HG03097 (cell line): ENCODE results near the gene DALRD3.

Experiments
- ATAC-seq: cut with Tn5 transposase; IDR thresholded peaks from one replicate; pipeline ENCODE4 v1.9.1; 2021; ENCODE audit not compliant: unreplicated experiment, low FRiP score

Gene DALRD3

GRCh38 chr3:49017971-49018706 is at the start of gene DALRD3:
Gene DALRD3, minus strand, starts transcription at chr3:49018580. Its CDS starts 16 bp downstream, at chr3:49018564.
- ATAC-seq: no peak

- ATAC-seq: no peak
Observed at GRCh38 chr3:49058011-49058410, 39.6 kb upstream of the DALRD3 start.

GRCh38 chr3:49057268-49057667 is 38.9 kb upstream of the DALRD3 start:
- ATAC-seq: no peak

- ATAC-seq: no peak
Observed at GRCh38 chr3:49054344-49054862, 36.0 kb upstream of the DALRD3 start.

GRCh38 chr3:49053543-49053942 is 35.2 kb upstream of the DALRD3 start:
- ATAC-seq: no peak

- ATAC-seq: no peak
Observed at GRCh38 chr3:49035281-49035680, 16.9 kb upstream of the DALRD3 start.

GRCh38 chr3:49034650-49035049 is 16.3 kb upstream of the DALRD3 start:
- ATAC-seq: no peak

GRCh38 chr3:49032646-49033304 is 14.4 kb upstream of the DALRD3 start:
- ATAC-seq: no peak

- no peak for ATAC-seq
Observed at GRCh38 chr3:49030321-49030720, 11.9 kb upstream of the DALRD3 start.

- ATAC-seq: no peak
Observed at GRCh38 chr3:49029563-49029884, 11.1 kb upstream of the DALRD3 start.

- ATAC-seq: peak; percentile 81
Observed at GRCh38 chr3:49028673-49029562, 10.5 kb upstream of the DALRD3 start, which contains the start of gene IMPDH2. Gene IMPDH2, minus strand, starts transcription at chr3:49029398. Its CDS starts 48 bp downstream, at chr3:49029350.

GRCh38 chr3:49028298-49028672 is 9.9 kb upstream of the DALRD3 start:
- no peak for ATAC-seq

GRCh38 chr3:49027634-49028033 is 9.3 kb upstream of the DALRD3 start:
- ATAC-seq: no peak

GRCh38 chr3:49026536-49026935 is 8.2 kb upstream of the DALRD3 start:
- ATAC-seq: no peak

GRCh38 chr3:49025793-49026520 is 7.6 kb upstream of the DALRD3 start:
- ATAC-seq: no peak

GRCh38 chr3:49025005-49025792 is 6.8 kb upstream of the DALRD3 start:
- no peak for ATAC-seq

GRCh38 chr3:49024449-49024848 is 6.1 kb upstream of the DALRD3 start:
- no peak for ATAC-seq

GRCh38 chr3:49023775-49024174 is 5.4 kb upstream of the DALRD3 start:
- ATAC-seq: no peak

- ATAC-seq: no peak
Observed at GRCh38 chr3:49022688-49023171, 4.3 kb upstream of the DALRD3 start.
